Ovary (tissue), 9 donors: ENCODE measurements around the gene TMCC3. TPM values are rescaled to one million over a fixed set of nuclear protein-coding genes. Genes with fewer than 3 reads are reported as not detected.

Experiments
- DNase-seq, 5 donors: peaks; one replicate each; pipeline ENCODE4 v3.0.0-alpha.2; 2019 to 2020
- H3K27ac ChIP-seq, 2 donors: fragments of 200-600 bp; one replicate each; pipeline versions ENCODE4 v1.5.1 to v1.8.0; 2019 to 2022
- H3K27me3 ChIP-seq: fragments of 200-600 bp; one replicate; pipeline ENCODE4 v1.8.0; 2022
- H3K36me3 ChIP-seq: fragments of 200-600 bp; sonication (generic); one replicate; pipeline ENCODE4 v1.5.1; 2019
- H3K4me1 ChIP-seq: one replicate; pipeline ENCODE4 v1.8.1; 2013; ENCODE audit warnings: mild to moderate bottlenecking, moderate library complexity; ENCODE audit not compliant: insufficient read depth
- H3K4me3 ChIP-seq: fragments of 200-600 bp; sonication (generic); one replicate; pipeline ENCODE4 v1.5.1; 2017
- H3K9me3 ChIP-seq, 2 donors: fragments of 200-600 bp in 1 of 2; sonication (generic) in 1 of 2; one replicate each; pipeline versions ENCODE4 v1.5.1 to v1.8.1; 2013 to 2019; ENCODE audit warnings: mild to moderate bottlenecking in 1 of 2, moderate library complexity in 1 of 2
- CTCF ChIP-seq, 3 donors: fragments of 450-650 bp in 2 of 3; fragments of 200-600 bp in 1 of 3; IDR thresholded peaks; one replicate each; pipeline versions ENCODE4 v1.5.1 to v1.8.0; 2016 to 2022; ENCODE audit warnings: antibody characterized with exemption in 3 of 3, mild to moderate bottlenecking in 1 of 3
- EP300 ChIP-seq: sonication (generic); formaldehyde crosslinking; IDR thresholded peaks from one replicate; pipeline ENCODE4 v1.6.1; 2017; ENCODE audit warnings: antibody characterized with exemption
- POLR2A ChIP-seq: fragments of 450-650 bp; IDR thresholded peaks from one replicate; pipeline ENCODE4 v1.6.1; 2017; ENCODE audit warnings: antibody characterized with exemption, mild to moderate bottlenecking, moderate library complexity
- WGBS, 3 donors: extraction: QIAGEN DNeasy Blood & Tissue Kit in 1 of 3; methylation state at CpG; one replicate each; pipeline versions ENCODE4 v1.1.5 to v1.1.7; 2013 to 2017; 5-methylcytosine and 5-hydroxymethylcytosine counted together
- intact Hi-C, 4 donors: fragments of 100-400 bp; cut with DNase I; formaldehyde crosslinking; loops; one replicate each; pipeline versions ENCODE4 v1.11.0 to v1.15.1; 2022 to 2023
- polyA plus RNA-seq, 2 donors: library from polyadenylated mRNA; stranded (reverse); fragments of 200-250 nt in 1 of 2; fragments of 350-450 nt in 1 of 2; fragmentation: Illumina TruSeq in 1 of 2; extraction: RNeasy Lipid Tissue Mini Kit (QIAGEN cat#74804) in 1 of 2; gene quantifications; one replicate each; pipeline ENCODE4 v1.2.3, GENCODE V29; 2013 to 2014
- total RNA-seq, 7 donors: library from RNA; depleted of rRNA in 2 of 7; stranded (reverse); fragments of >200 nt in 2 of 7; fragmentation: NEBNext Ultra II Directional in 3 of 7; extraction: Animal tissue kit (Norgen Biotek cat#: 25700) in 3 of 7; gene quantifications; one replicate each; pipeline versions ENCODE4 v1.1.0 to v1.2.4, GENCODE V29; 2016 to 2023
- donor health status: DM: no; HTN: no; CAD: no; lungs with moderate emphysema.
- donor health status: DM: no; HTN: no; CAD: no.
- donor health status: Bipolar disorder and iron deficiency.
- donor health status: DM: yes; HTN: yes; CAD: no.
- donor health status: DM: no; HTN: no; CAD: no.
- donor health status: DM: yes; HTN: yes; CAD: no.

Gene TMCC3
- total and polyA plus RNA-seq, 9 donors: 4.8 to 24.6 (median 9.6) TPM

GRCh38 chr12:94666158-94666557 is 15.8 kb upstream of the TMCC3 start:
- 83 to 87% (median 87%) methylated on average over 2 of the region's 2 CpGs for WGBS, 3 donors
- H3K4me3 ChIP-seq: no peak overlapping the region
- no peaks in the 10 kb centered on the region for H3K27me3 ChIP-seq
- no peaks in the 10 kb centered on the region for H3K36me3 ChIP-seq
- intact Hi-C loops: no loop called here
- no peak overlapping the region for H3K27ac ChIP-seq
- no peaks in the 10 kb centered on the region for H3K9me3 ChIP-seq
- no peaks in the 10 kb centered on the region for H3K4me1 ChIP-seq
- TF ChIP-seq EP300 (no peak), CTCF (IDR thresholded peaks at IDR 0.05) (no peak), POLR2A (no peak)
- no peak for DNase-seq

- Histone ChIP-seq H3K27ac (no peak overlapping the region), H3K27me3 (no peaks in the 10 kb centered on the region), H3K4me1 (no peaks in the 10 kb centered on the region), H3K4me3 (no peak overlapping the region), H3K36me3 (no peaks in the 10 kb centered on the region), H3K9me3 (no peaks in the 10 kb centered on the region)
- DNase-seq: no peak
- TF ChIP-seq POLR2A: no peak
- no peak for TF ChIP-seq CTCF (IDR thresholded peaks at IDR 0.05)
- no peak for TF ChIP-seq EP300
- WGBS, 3 donors: 89 to 95% (median 93%) methylated on average over 4 of the region's 4 CpGs
- intact Hi-C loops: no loop called here
Measured at GRCh38 chr12:94663702-94664101, 13.3 kb upstream of the TMCC3 start.

DNA sequence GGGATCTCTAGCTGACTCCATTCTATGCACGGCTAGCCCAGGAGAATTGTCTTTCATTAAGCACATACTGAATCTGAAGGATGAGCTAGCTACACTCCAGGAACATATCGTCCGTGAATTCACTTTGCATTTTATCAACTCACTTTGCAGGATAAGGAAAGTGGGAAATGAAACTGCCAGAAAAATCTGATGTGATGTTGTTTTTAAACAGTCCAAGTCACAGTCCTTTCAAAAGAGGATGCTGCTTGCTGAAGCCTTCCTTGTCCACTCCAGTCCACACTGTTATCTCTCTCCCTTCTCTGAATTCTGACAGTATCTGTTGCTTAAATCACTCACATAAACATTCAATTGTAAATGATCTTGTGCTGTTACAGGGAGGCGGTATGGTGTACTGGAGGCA is 12.7 kb upstream of the TMCC3 start:
- DNase-seq: no peak
- Histone ChIP-seq H3K9me3 (no peaks in the 10 kb centered on the region), H3K36me3 (no peaks in the 10 kb centered on the region), H3K4me3 (no peak overlapping the region), H3K27me3 (no peaks in the 10 kb centered on the region), H3K4me1 (no peaks in the 10 kb centered on the region), H3K27ac (no peak overlapping the region)
- WGBS, 3 donors: 72 to 75% (median 73%) methylated on average over 4 of the region's 4 CpGs
- intact Hi-C loops: no loop called here
- TF ChIP-seq POLR2A: no peak
- no peak for TF ChIP-seq CTCF (IDR thresholded peaks at IDR 0.05)
- no peak for TF ChIP-seq EP300

DNA sequence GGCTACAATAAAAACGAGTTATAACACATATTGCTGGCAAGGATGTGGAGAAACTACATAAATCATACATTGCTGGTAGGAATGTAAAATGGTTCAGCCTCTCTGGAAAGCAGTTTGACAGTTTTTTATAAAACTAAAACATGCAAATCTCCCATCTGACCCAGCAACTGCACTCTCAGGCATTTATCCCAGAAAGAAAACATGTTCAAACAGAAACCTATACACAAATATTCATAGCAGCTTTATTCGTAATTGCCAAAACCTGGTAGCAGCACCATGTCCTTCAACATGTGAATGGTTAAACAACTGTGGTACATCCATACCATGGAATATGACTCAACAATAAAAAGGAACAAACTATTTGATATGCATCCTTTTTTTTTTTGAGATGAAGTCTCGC is 10.1 kb upstream of the TMCC3 start:
- no peaks in the 10 kb centered on the region for H3K36me3 ChIP-seq
- no peaks in the 10 kb centered on the region for H3K4me1 ChIP-seq
- no peak for DNase-seq
- 37 to 57% (median 41%) methylated on average over 3 of the region's 3 CpGs for WGBS, 3 donors
- H3K4me3 ChIP-seq: no peak overlapping the region
- TF ChIP-seq CTCF (IDR thresholded peaks at IDR 0.05): no peak
- no peak for TF ChIP-seq EP300
- TF ChIP-seq POLR2A: no peak
- no peaks in the 10 kb centered on the region for H3K27me3 ChIP-seq
- H3K9me3 ChIP-seq: no peaks in the 10 kb centered on the region
- intact Hi-C loops: no loop called here
- H3K27ac ChIP-seq: no peak overlapping the region
